Measurements from ENCODE around the gene ZNF467.

DNA sequence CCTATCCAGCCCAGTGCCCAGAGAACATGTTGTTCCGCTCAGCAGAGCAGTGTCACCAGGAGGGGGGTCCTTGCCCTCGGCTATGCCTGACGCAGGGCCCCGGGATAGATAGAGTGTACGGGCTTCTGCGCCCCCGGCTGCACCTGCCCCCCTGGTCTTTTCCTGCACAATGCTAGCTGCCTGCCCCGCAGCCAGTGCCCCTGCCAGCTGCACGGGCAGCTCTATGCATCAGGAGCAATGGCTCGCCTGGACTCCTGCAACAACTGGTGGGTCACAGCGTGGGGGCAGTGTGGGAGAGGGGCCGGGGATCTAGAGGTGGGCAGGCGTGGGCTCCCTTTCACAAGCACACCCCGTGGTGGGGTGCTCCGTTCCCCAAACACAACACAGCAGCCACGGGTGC, 33.3 kb upstream of the ZNF467 start:
- TF ChIP-seq POLR2AphosphoS5 (IDR thresholded peaks at IDR 0.05; ENCODE audit: low read depth) (no peak), EZH2 (IDR thresholded peaks at IDR 0.05; ENCODE audit: low read depth, unreplicated experiment) (no peak), EZH2phosphoT487 (IDR thresholded peaks at IDR 0.05; ENCODE audit: unreplicated experiment) (no peak), CREB1 (CRISPR knock-in tag; IDR thresholded peaks at IDR 0.05; ENCODE audit: low read depth) (no peak)
- TF ChIP-seq, protein P1, sequence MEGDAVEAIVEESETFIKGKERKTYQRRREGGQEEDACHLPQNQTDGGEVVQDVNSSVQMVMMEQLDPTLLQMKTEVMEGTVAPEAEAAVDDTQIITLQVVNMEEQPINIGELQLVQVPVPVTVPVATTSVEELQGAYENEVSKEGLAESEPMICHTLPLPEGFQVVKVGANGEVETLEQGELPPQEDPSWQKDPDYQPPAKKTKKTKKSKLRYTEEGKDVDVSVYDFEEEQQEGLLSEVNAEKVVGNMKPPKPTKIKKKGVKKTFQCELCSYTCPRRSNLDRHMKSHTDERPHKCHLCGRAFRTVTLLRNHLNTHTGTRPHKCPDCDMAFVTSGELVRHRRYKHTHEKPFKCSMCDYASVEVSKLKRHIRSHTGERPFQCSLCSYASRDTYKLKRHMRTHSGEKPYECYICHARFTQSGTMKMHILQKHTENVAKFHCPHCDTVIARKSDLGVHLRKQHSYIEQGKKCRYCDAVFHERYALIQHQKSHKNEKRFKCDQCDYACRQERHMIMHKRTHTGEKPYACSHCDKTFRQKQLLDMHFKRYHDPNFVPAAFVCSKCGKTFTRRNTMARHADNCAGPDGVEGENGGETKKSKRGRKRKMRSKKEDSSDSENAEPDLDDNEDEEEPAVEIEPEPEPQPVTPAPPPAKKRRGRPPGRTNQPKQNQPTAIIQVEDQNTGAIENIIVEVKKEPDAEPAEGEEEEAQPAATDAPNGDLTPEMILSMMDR (conservative IDR thresholded peaks at IDR 0.05; ENCODE audit: low read depth in 2 of 2) = no peak
- TF ChIP-seq, protein P2, sequence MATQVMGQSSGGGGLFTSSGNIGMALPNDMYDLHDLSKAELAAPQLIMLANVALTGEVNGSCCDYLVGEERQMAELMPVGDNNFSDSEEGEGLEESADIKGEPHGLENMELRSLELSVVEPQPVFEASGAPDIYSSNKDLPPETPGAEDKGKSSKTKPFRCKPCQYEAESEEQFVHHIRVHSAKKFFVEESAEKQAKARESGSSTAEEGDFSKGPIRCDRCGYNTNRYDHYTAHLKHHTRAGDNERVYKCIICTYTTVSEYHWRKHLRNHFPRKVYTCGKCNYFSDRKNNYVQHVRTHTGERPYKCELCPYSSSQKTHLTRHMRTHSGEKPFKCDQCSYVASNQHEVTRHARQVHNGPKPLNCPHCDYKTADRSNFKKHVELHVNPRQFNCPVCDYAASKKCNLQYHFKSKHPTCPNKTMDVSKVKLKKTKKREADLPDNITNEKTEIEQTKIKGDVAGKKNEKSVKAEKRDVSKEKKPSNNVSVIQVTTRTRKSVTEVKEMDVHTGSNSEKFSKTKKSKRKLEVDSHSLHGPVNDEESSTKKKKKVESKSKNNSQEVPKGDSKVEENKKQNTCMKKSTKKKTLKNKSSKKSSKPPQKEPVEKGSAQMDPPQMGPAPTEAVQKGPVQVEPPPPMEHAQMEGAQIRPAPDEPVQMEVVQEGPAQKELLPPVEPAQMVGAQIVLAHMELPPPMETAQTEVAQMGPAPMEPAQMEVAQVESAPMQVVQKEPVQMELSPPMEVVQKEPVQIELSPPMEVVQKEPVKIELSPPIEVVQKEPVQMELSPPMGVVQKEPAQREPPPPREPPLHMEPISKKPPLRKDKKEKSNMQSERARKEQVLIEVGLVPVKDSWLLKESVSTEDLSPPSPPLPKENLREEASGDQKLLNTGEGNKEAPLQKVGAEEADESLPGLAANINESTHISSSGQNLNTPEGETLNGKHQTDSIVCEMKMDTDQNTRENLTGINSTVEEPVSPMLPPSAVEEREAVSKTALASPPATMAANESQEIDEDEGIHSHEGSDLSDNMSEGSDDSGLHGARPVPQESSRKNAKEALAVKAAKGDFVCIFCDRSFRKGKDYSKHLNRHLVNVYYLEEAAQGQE (IDR thresholded peaks at IDR 0.05; ENCODE audit: unreplicated experiment) = no peak
- TF ChIP-seq, protein P3, sequence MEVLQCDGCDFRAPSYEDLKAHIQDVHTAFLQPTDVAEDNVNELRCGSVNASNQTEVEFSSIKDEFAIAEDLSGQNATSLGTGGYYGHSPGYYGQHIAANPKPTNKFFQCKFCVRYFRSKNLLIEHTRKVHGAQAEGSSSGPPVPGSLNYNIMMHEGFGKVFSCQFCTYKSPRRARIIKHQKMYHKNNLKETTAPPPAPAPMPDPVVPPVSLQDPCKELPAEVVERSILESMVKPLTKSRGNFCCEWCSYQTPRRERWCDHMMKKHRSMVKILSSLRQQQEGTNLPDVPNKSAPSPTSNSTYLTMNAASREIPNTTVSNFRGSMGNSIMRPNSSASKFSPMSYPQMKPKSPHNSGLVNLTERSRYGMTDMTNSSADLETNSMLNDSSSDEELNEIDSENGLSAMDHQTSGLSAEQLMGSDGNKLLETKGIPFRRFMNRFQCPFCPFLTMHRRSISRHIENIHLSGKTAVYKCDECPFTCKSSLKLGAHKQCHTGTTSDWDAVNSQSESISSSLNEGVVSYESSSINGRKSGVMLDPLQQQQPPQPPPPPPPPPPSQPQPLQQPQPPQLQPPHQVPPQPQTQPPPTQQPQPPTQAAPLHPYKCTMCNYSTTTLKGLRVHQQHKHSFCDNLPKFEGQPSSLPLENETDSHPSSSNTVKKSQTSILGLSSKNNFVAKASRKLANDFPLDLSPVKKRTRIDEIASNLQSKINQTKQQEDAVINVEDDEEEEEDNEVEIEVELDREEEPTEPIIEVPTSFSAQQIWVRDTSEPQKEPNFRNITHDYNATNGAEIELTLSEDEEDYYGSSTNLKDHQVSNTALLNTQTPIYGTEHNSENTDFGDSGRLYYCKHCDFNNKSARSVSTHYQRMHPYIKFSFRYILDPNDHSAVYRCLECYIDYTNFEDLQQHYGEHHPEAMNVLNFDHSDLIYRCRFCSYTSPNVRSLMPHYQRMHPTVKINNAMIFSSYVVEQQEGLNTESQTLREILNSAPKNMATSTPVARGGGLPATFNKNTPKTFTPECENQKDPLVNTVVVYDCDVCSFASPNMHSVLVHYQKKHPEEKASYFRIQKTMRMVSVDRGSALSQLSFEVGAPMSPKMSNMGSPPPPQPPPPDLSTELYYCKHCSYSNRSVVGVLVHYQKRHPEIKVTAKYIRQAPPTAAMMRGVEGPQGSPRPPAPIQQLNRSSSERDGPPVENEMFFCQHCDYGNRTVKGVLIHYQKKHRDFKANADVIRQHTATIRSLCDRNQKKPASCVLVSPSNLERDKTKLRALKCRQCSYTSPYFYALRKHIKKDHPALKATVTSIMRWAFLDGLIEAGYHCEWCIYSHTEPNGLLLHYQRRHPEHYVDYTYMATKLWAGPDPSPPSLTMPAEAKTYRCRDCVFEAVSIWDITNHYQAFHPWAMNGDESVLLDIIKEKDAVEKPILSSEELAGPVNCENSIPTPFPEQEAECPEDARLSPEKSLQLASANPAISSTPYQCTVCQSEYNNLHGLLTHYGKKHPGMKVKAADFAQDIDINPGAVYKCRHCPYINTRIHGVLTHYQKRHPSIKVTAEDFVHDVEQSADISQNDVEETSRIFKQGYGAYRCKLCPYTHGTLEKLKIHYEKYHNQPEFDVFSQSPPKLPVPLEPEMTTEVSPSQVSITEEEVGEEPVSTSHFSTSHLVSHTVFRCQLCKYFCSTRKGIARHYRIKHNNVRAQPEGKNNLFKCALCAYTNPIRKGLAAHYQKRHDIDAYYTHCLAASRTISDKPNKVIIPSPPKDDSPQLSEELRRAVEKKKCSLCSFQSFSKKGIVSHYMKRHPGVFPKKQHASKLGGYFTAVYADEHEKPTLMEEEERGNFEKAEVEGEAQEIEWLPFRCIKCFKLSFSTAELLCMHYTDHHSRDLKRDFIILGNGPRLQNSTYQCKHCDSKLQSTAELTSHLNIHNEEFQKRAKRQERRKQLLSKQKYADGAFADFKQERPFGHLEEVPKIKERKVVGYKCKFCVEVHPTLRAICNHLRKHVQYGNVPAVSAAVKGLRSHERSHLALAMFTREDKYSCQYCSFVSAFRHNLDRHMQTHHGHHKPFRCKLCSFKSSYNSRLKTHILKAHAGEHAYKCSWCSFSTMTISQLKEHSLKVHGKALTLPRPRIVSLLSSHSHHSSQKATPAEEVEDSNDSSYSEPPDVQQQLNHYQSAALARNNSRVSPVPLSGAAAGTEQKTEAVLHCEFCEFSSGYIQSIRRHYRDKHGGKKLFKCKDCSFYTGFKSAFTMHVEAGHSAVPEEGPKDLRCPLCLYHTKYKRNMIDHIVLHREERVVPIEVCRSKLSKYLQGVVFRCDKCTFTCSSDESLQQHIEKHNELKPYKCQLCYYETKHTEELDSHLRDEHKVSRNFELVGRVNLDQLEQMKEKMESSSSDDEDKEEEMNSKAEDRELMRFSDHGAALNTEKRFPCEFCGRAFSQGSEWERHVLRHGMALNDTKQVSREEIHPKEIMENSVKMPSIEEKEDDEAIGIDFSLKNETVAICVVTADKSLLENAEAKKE (CRISPR knock-in tag; IDR thresholded peaks at IDR 0.05) = no peak
- TF ChIP-seq, protein P4, sequence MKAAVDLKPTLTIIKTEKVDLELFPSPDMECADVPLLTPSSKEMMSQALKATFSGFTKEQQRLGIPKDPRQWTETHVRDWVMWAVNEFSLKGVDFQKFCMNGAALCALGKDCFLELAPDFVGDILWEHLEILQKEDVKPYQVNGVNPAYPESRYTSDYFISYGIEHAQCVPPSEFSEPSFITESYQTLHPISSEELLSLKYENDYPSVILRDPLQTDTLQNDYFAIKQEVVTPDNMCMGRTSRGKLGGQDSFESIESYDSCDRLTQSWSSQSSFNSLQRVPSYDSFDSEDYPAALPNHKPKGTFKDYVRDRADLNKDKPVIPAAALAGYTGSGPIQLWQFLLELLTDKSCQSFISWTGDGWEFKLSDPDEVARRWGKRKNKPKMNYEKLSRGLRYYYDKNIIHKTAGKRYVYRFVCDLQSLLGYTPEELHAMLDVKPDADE (IDR thresholded peaks at IDR 0.05) = no peak
